ENCODE results near the gene PAK5.

PAK5 gene

GRCh38 chr20:9490631-9491030, 348.2 kb downstream of the PAK5 start:
- no peak for DNase-seq

- no peak for DNase-seq
These were observed 348.7 kb downstream of the PAK5 start for GRCh38 chr20:9490161-9490560.

GRCh38 chr20:9488063-9488462, 350.8 kb downstream of the PAK5 start:
- no peak for DNase-seq

Data from SHP77 (cell line).